Chondrocyte (in vitro differentiated cells): ENCODE data around the gene SURF2. TPM values are rescaled to one million over a fixed set of nuclear protein-coding genes. Genes with fewer than 3 reads are reported as not detected.

Experiments
- DNase-seq: peaks from one replicate; pipeline ENCODE4 v3.0.0; 2021; ENCODE audit warnings: mixed read lengths, low spot score
- H3K27ac Mint-ChIP-seq: one replicate; pipeline ENCODE4 v1.8.0; 2021; ENCODE audit warnings: mild to moderate bottlenecking, moderate library complexity, mixed read lengths; ENCODE audit not compliant: unreplicated experiment
- H3K27me3 Mint-ChIP-seq: 2 replicates; pipeline ENCODE4 v1.8.0; 2021; ENCODE audit warnings: low read depth, mixed read lengths
- H3K36me3 Mint-ChIP-seq: 2 replicates; pipeline ENCODE4 v1.8.0; 2021; ENCODE audit warnings: low read depth, mixed read lengths
- H3K4me1 Mint-ChIP-seq: 2 replicates; pipeline ENCODE4 v1.8.0; 2021; ENCODE audit warnings: low read depth, mild to moderate bottlenecking, mixed read lengths
- H3K4me3 Mint-ChIP-seq: one replicate; pipeline ENCODE4 v1.8.0; 2021; ENCODE audit warnings: mild to moderate bottlenecking, moderate library complexity, mixed read lengths; ENCODE audit not compliant: unreplicated experiment
- H3K9me3 Mint-ChIP-seq: 2 replicates; pipeline ENCODE4 v1.8.0; 2021; ENCODE audit warnings: low read depth, mixed read lengths
- total RNA-seq: library from RNA; stranded (reverse); gene quantifications from 3 replicates; pipeline ENCODE4 v1.2.1, GENCODE V29; 2021
- TF ChIP-seq, protein P1 (sequence below): fragments of 200-600 bp; sonication (generic); IDR thresholded peaks from 2 replicates; pipeline ENCODE4 v1.5.0; 2021; ENCODE audit warnings: antibody characterized with exemption, mild to moderate bottlenecking, moderate library complexity

Gene SURF2
- total RNA-seq, 1 donor from 2014 or later = 12.5 TPM

- Mint-ChIP-seq H3K4me1 (no peaks in the 10 kb centered on the region), H3K9me3 (no peaks in the 10 kb centered on the region), H3K27me3 (no peaks in the 10 kb centered on the region), H3K27ac (no peak overlapping the region), H3K36me3 (no peaks in the 10 kb centered on the region), H3K4me3 (no peak overlapping the region)
- TF ChIP-seq, protein P1, sequence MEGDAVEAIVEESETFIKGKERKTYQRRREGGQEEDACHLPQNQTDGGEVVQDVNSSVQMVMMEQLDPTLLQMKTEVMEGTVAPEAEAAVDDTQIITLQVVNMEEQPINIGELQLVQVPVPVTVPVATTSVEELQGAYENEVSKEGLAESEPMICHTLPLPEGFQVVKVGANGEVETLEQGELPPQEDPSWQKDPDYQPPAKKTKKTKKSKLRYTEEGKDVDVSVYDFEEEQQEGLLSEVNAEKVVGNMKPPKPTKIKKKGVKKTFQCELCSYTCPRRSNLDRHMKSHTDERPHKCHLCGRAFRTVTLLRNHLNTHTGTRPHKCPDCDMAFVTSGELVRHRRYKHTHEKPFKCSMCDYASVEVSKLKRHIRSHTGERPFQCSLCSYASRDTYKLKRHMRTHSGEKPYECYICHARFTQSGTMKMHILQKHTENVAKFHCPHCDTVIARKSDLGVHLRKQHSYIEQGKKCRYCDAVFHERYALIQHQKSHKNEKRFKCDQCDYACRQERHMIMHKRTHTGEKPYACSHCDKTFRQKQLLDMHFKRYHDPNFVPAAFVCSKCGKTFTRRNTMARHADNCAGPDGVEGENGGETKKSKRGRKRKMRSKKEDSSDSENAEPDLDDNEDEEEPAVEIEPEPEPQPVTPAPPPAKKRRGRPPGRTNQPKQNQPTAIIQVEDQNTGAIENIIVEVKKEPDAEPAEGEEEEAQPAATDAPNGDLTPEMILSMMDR = no peak
- DNase-seq = no peak
Measured at GRCh38 chr9:133384736-133385321, 28.5 kb downstream of the SURF2 start.

DNA sequence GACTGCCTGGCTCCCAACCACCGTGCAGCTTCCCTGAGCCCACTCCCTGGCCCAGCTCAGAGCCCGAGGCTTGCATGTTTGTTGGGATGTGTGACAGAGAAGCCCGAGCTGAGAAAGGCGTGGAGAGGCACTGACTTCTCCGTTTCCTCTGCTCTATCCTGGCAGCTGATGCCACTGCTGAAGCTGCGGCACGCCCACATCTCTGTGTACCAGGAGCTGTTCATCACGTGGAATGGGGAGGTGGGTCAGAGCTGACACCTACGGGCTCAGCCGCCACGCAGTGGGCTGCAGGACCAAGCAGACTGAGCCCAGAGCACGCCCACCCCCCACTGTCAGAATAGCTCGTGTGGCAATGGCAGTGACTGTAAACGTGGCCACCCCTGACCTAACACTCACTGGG is 29.1 kb downstream of the SURF2 start:
- Mint-ChIP-seq H3K27ac (no peak overlapping the region), H3K9me3 (no peaks in the 10 kb centered on the region), H3K36me3 (no peaks in the 10 kb centered on the region), H3K4me3 (no peak overlapping the region), H3K4me1 (no peaks in the 10 kb centered on the region), H3K27me3 (no peaks in the 10 kb centered on the region)
- TF ChIP-seq, protein P1 = no peak
- DNase-seq = no peak

DNA sequence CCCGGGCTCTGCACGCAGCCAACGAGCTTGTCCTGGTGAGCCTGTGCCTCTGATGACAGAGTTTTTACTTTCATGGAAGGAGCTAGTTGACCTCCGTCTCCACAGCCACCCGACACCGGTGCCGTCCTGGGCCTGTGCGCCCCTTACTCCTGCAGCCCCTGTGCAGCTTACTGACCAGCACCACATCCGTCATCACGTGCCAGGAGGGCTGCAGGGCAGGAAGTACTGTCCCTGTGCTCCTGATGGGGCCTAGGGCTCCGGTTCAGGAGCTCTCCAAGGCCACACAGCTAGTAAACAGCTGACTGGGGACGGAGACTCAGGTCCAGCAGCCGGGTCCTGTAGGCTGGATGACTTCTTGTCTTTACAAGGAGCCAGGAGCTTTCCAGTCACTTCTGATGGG is 30.0 kb downstream of the SURF2 start:
- Mint-ChIP-seq H3K9me3 (no peaks in the 10 kb centered on the region), H3K4me1 (no peaks in the 10 kb centered on the region), H3K4me3 (no peak overlapping the region), H3K27ac (no peak overlapping the region), H3K27me3 (peaks cover 1% of the 10 kb centered on the region), H3K36me3 (no peaks in the 10 kb centered on the region)
- DNase-seq = no peak
- TF ChIP-seq, protein P1 = no peak

DNA sequence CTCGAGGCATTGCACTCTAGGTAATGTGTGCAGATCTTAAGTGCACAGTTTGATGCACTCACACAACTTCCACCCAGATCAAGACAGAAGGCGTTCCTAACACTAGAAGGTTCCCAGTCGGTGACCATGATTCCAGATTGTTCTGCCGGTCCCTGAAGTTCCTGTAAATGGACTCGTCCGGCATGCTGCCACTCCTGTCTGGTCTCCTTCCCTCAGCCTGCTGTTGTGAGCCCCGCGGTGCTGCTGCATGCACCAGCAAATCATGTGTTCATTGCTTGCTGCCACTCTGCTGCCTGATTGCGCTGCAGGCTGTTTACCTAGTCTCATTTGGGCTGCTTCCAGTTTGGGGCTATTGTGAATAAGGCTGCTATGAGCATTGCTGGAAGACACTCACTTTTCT is 31.3 kb downstream of the SURF2 start:
- H3K4me3 Mint-ChIP-seq = no peak overlapping the region
- DNase-seq = no peak
- peaks cover 1% of the 10 kb centered on the region for H3K27me3 Mint-ChIP-seq
- no peaks in the 10 kb centered on the region for H3K36me3 Mint-ChIP-seq
- H3K4me1 Mint-ChIP-seq = no peaks in the 10 kb centered on the region
- H3K9me3 Mint-ChIP-seq = no peaks in the 10 kb centered on the region
- no peak overlapping the region for H3K27ac Mint-ChIP-seq
- TF ChIP-seq, protein P1 = no peak

DNA sequence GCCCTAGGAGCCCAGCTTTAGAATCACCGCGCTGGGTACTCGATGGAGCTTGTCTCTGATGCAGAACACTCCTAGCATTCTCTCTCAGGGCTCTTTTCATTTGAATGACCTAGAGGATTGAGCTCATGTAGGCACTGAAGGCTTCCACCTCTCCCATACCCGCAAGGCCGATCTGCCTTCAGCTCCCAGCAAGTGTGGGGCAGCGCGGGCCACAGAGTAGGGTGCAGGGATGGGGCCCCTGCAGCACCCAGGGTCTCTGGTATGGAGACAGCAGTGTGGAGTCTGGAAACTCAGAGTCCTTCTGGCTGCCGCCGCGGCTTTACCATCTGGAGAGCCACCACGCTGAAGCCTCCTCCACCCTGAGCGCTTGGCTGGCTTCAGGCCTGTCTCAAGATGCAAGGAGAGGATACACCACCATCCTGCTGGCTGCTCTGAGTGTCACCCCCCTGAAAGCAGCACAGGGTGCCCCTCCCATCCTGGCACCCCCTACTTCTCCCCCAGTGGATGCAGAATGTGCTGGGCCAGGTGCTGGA is 32.7 kb downstream of the SURF2 start:
- no peak overlapping the region for H3K27ac Mint-ChIP-seq
- H3K27me3 Mint-ChIP-seq = peaks cover 1% of the 10 kb centered on the region
- no peaks in the 10 kb centered on the region for H3K9me3 Mint-ChIP-seq
- DNase-seq = no peak
- H3K4me3 Mint-ChIP-seq = no peak overlapping the region
- no peaks in the 10 kb centered on the region for H3K4me1 Mint-ChIP-seq
- no peaks in the 10 kb centered on the region for H3K36me3 Mint-ChIP-seq
- TF ChIP-seq, protein P1 = no peak
